Ovary (tissue), 3 donors: Measurements from ENCODE around the gene DENND1B.

ENCODE experiments used
- CTCF ChIP-seq, 3 donors: fragments of 450-650 bp in 2 of 3; fragments of 200-600 bp in 1 of 3; IDR thresholded peaks; one replicate each; pipeline versions ENCODE4 v1.5.1 to v1.8.0; 2016 to 2022; ENCODE audit warnings: antibody characterized with exemption in 3 of 3, mild to moderate bottlenecking in 1 of 3
- EP300 ChIP-seq: sonication (generic); formaldehyde crosslinking; IDR thresholded peaks from one replicate; pipeline ENCODE4 v1.6.1; 2017; ENCODE audit warnings: antibody characterized with exemption
- POLR2A ChIP-seq: fragments of 450-650 bp; IDR thresholded peaks from one replicate; pipeline ENCODE4 v1.6.1; 2017; ENCODE audit warnings: antibody characterized with exemption, mild to moderate bottlenecking, moderate library complexity
- donor health status: DM: no; HTN: no; CAD: no.

- no peak for TF ChIP-seq CTCF (IDR thresholded peaks at IDR 0.05)
- no peak for TF ChIP-seq POLR2A
- TF ChIP-seq EP300: no peak
These were observed 49.3 kb downstream of the DENND1B start for GRCh38 chr1:197725976-197726375.
